KOPT-K1 (cell line): ENCODE results near the gene EXOG.
"Not testable (repeated sequence)": the region's sequence is repeated elsewhere in the genome, so short reads cannot be mapped to it uniquely, and the experiment has no call there.

ENCODE experiments used
- H3K27ac ChIP-seq: fragments of 200-600 bp; sonication (generic); 2 replicates; pipeline ENCODE4 v1.5.1; 2016; ENCODE audit warnings: antibody characterized with exemption, mild to moderate bottlenecking, low read depth, low read length; ENCODE audit not compliant: poor library complexity, severe bottlenecking
- H3K36me3 ChIP-seq: fragments of 200-600 bp; sonication (generic); 2 replicates; pipeline ENCODE4 v1.5.1; 2017; ENCODE audit warnings: antibody characterized with exemption, mild to moderate bottlenecking, low read length, moderate library complexity; ENCODE audit not compliant: insufficient read depth
- H3K9me3 ChIP-seq: fragments of 200-600 bp; sonication (generic); 2 replicates; pipeline ENCODE4 v1.5.1; 2017; ENCODE audit warnings: antibody characterized with exemption, low read length, mild to moderate bottlenecking; ENCODE audit not compliant: insufficient read depth, poor library complexity, severe bottlenecking

The EXOG gene

DNA sequence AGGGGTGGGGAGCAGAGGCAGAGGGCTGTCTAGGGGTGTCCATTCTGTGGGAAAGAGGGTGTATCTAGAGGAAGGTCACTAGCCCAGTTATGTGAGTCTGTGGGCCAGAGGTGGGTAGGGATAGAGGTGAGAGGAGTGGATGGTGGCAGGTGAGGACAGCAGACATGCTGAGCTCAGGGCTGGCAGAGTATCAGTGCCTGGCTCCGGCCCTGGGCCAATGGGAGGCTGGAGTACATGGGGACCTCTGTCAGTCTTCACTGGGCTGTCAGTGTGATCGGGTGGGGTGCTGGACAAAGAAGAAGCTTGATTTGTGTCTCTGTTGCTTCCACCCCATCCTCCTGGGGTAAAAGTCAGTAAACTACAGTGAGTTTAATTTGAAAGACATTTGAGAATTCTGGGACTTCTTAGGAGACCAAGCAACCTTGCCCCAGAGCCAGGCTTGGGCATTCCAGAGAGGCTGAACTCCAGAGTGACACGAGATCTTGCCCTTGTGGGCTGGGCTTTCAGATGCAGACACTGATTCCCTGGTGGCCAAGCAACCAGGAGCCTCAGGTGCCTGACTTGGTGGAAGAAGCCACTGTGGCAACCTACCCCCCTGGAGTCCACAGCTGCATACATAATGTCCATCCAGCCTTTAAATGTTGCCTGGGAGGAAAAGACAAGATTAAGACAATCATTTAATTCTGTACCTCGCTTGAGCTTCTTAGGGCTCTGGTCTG lies 60.7 kb downstream of the EXOG start:
- no peaks in the 10 kb centered on the region for H3K36me3 ChIP-seq
- no peak overlapping the region for H3K27ac ChIP-seq
- no peaks in the 10 kb centered on the region for H3K9me3 ChIP-seq

DNA sequence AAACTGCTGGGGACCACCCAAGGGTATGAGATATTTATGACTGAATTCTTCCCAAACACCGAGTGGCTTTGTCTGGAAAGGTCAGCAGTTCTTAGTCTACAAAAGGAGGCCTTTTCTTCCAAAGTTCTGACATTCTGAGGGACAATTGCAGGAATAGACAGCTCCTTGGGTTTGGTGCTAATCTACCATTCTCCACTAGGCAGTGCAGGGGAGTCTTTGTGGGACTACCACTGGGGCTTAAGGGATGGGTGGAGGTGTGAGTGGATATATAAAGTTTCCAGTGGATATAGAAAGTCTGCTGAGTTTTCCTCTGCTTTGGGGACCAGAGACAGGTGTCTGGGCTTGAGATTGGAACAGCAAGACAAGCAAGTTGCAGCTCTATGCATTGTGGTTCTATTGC lies 62.7 kb downstream of the EXOG start:
- Histone ChIP-seq H3K9me3 (no peaks in the 10 kb centered on the region), H3K36me3 (no peaks in the 10 kb centered on the region), H3K27ac (no peak overlapping the region)

GRCh38 chr3:38560284-38560683 lies 64.1 kb downstream of the EXOG start:
- Histone ChIP-seq H3K27ac (no peak overlapping the region), H3K36me3 (no peaks in the 10 kb centered on the region), H3K9me3 (no peaks in the 10 kb centered on the region)

- no peaks in the 10 kb centered on the region for H3K9me3 ChIP-seq
- H3K27ac ChIP-seq = no peak overlapping the region
- H3K36me3 ChIP-seq = no peaks in the 10 kb centered on the region
Observed at GRCh38 chr3:38560996-38561717, 65.0 kb downstream of the EXOG start.

- Histone ChIP-seq H3K9me3 (no peaks in the 10 kb centered on the region), H3K36me3 (no peaks in the 10 kb centered on the region), H3K27ac (no peak overlapping the region)
Observed at GRCh38 chr3:38561746-38562466, 65.8 kb downstream of the EXOG start.

- H3K27ac ChIP-seq = no peak overlapping the region
- no peaks in the 10 kb centered on the region for H3K36me3 ChIP-seq
- no peaks in the 10 kb centered on the region for H3K9me3 ChIP-seq
Observed at GRCh38 chr3:38562467-38562925, 66.4 kb downstream of the EXOG start.

DNA sequence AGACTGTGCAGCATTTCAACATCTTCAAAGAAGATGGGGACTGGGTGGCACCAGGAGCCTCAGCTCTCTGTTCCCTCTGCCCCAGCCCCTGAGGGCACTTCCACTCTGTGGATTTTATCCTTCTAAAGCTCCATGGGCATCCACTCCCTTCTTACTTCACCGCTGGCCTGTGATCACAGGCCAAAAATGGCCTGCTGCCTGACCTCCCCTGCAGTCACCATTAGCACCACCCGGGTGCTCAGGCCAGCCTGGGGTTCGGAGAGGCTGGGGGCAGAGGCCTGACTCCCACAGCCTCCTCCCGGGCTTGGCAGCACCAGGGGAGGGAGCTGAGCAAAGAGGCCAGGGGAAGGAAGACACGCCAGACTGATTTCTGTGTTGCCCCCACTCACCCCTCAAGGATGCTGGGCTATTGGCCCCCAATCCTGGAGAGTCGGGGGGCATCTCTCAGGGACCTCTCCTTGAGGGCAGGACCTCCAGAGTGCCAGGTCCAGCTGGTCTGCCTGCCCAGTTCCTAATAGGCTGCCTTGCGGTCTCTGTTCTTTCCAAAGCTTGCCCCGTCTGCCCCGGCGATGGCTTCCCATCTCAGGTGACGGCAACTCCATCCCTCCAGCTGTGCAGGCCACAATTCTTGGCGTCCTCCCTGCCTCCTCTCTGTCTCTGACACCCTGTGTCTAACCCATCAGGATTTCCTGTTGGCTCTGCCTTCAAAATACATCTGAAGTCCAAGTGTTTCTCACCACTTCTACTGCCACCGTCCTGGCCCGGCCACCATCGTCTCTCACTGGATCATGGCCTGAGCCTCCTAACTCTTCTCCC lies 67.1 kb downstream of the EXOG start:
- Histone ChIP-seq H3K9me3 (no peaks in the 10 kb centered on the region), H3K27ac (no peak overlapping the region), H3K36me3 (no peaks in the 10 kb centered on the region)

DNA sequence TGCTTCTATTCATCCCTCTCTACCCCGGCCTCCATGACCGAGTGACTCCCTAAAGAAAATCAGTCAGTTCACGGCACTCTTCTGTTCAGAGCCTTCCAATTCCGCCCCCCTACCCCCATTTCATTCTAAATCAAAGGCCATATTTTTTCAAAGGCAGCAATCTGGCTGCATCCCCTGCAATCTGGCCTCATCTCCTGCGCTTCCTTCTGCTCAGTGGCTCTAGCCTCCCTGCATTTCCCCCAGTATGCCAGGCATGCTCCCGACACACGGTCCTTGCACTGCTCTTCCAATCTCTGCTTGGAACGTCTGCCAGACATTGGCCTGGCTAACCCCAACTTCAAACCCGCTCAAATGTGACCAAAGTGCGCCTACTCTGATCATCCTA lies 67.7 kb downstream of the EXOG start:
- H3K36me3 ChIP-seq = no peaks in the 10 kb centered on the region
- H3K9me3 ChIP-seq = no peaks in the 10 kb centered on the region
- no peak overlapping the region for H3K27ac ChIP-seq

DNA sequence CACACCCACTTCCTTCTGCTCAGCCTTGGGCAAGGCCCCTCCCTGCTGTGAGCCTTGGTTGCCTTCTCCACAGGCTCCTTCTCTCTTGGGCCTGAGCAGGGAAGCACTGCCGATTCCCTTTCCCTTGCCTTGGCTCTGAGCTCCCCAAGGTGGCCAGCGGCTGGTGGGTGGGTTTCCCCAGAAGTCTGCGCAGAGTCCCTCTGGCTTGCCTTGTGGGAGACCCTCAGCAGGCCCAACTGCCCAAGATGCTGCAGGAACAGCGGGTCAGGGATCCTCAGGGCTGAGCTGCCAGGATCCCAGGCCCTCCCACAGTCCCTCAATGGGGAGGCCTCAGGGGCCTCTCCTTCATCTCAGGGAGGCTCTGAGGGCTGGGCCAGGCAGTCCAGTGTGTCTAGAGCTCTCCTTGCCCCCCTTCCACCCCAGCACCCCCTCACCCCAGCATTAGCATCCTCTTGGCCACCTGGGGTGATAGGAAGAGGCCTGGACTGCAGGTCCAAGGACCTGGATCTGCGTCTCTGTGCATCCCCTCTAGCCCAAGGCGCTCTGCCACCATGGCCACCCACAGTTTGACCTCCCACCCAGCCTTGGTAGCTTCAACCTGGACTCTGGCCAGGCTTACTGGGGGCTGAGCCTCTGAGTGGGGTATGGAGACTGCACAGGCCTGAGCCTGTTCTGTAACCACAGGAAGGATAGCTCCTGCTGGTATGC lies 68.6 kb downstream of the EXOG start:
- no peaks in the 10 kb centered on the region for H3K9me3 ChIP-seq
- no peak overlapping the region for H3K27ac ChIP-seq

DNA sequence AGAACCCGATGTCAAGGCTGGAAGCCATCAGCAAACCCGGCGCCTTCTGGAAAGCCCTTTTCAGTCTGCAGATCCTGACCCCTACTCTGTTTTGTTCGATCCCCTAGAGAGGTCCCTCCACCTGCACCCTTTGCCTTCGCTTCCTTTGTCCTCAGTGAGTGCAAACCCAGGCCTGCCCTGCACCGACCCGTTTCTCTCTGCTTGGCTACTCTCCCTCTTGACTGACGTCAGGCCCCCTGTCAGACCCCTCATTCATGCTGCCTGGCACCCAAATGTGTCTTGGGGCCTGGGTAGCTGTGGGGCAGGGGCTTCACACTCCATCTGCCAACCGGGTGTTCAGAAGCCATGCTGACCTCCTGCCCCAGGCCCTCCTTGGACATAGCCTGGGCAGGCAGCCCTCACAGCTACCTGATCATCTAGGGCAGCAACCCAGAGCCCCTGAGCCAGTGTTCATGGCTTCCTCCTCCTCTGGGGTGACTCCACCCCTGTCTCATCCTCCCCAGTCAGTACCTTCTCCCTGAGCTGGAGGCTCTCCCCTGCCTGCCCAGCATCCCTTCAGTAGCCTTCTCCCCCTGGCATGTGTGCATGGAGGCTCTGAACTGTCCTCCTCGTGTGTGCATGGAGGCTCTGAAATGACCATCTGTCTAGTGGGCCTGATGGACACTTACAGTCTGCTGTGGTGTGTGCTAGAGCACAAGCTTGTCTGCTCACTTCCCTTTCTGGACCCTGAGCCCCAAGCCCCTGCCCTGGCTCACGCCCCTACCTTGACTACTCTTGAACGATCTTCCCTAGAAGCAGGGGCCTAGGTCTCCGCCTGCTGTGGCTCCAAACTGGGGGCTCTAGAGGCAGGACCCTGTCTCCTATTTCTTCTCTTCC lies 69.4 kb downstream of the EXOG start:
- H3K27ac ChIP-seq = no peak overlapping the region
- H3K9me3 ChIP-seq = no peaks in the 10 kb centered on the region
- no peaks in the 10 kb centered on the region for H3K36me3 ChIP-seq

More for the DNA sequence above, 68.6 kb downstream of the EXOG start:
- H3K36me3 ChIP-seq = no peaks in the 10 kb centered on the region

GRCh38 chr3:38566215-38566528 lies 70.0 kb downstream of the EXOG start:
- no peaks in the 10 kb centered on the region for H3K36me3 ChIP-seq

DNA sequence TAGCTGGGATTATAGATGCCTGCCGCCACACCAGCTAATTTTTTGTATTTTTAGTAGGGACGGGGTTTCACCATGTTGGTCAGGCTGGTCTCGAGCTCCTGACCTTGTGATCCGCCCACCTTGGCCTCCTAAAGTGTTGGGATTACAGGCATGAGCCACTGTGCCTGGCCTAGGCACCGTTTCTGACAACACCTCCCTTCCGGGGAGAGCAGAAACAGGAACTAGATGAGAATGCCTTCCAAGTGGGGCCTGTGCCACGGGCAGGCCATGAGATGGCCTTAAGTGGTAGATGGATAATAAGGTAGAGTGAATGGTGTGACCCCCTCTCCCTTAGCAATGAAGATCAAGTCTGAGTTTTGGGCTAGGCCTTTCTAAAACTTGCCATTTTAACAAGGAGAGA lies 70.7 kb downstream of the EXOG start:
- H3K27ac ChIP-seq, H3K36me3 ChIP-seq, H3K9me3 ChIP-seq: not testable (repeated sequence)

More at GRCh38 chr3:38566215-38566528, 70.0 kb downstream of the EXOG start:
- no peak overlapping the region for H3K27ac ChIP-seq
- no peaks in the 10 kb centered on the region for H3K9me3 ChIP-seq

DNA sequence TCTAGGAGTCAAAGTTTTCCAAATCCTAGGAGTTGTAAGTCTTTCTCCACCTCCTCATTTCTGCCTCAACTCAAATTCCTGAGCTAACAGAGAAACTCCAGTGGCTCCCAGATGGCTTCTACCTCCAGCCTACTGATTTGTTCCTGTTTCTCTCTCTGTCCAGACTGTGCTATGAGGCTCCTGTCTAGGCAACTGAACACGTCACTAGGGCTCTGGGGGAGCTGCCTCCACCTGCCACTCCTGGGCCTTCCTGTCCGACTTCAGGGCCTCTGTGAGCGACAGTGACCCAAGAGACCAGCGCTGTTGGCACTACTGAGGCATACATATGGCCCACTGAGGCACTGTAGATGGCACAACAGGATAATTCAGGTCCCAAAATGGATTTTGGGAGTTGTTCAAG lies 71.4 kb downstream of the EXOG start:
- no peaks in the 10 kb centered on the region for H3K36me3 ChIP-seq
- H3K27ac ChIP-seq = no peak overlapping the region
- no peaks in the 10 kb centered on the region for H3K9me3 ChIP-seq

- Histone ChIP-seq H3K9me3 (no peaks in the 10 kb centered on the region), H3K36me3 (no peaks in the 10 kb centered on the region), H3K27ac (no peak overlapping the region)
Observed at GRCh38 chr3:38573111-38573510, 77.0 kb downstream of the EXOG start.
